ENCODE results near the gene INHBA.

DNA sequence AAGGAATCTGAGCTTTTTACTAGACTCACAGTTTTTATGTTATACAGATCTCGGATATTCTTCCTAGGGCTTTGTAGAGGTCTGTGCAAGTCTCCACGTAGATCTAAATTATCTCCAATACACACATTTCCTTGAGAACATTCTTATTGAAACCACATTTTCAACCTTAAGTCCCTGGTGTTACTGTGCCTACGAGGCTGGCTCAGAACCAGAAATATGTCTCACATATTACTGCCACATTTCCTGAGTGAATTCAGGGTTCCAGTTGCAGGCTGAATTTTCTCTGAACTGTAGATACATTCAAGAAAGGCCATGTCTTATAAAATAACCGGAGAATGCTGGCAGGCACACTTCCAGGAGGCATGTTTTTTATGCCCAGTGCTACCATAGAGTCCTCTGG is 46.5 kb downstream of the INHBA start:
- TF ChIP-seq CTCF (IDR thresholded peaks at IDR 0.05) (no peak), POLR2A (IDR thresholded peaks at IDR 0.05) (no peak)
